ENCODE data around the gene ZIC5. TPM values are rescaled to one million over a fixed set of nuclear protein-coding genes. Genes with fewer than 3 reads are reported as not detected.

ZIC5 gene
- polyA plus RNA-seq, 2 of the 4 experiments (the other 2 are of a cell fraction) = 2.8 to 3.1 TPM

GRCh38 chr13:99963816-99964339 is 7.7 kb downstream of the ZIC5 start (continued):
- TF ChIP-seq, protein P1, sequence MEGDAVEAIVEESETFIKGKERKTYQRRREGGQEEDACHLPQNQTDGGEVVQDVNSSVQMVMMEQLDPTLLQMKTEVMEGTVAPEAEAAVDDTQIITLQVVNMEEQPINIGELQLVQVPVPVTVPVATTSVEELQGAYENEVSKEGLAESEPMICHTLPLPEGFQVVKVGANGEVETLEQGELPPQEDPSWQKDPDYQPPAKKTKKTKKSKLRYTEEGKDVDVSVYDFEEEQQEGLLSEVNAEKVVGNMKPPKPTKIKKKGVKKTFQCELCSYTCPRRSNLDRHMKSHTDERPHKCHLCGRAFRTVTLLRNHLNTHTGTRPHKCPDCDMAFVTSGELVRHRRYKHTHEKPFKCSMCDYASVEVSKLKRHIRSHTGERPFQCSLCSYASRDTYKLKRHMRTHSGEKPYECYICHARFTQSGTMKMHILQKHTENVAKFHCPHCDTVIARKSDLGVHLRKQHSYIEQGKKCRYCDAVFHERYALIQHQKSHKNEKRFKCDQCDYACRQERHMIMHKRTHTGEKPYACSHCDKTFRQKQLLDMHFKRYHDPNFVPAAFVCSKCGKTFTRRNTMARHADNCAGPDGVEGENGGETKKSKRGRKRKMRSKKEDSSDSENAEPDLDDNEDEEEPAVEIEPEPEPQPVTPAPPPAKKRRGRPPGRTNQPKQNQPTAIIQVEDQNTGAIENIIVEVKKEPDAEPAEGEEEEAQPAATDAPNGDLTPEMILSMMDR (IDR thresholded peaks at IDR 0.05) = no peak
- TF ChIP-seq HOXB13 (CRISPR knock-in tag; IDR thresholded peaks at IDR 0.05; ENCODE audit: low read depth) (no peak), JUNB (IDR thresholded peaks at IDR 0.05) (no peak)

DNA sequence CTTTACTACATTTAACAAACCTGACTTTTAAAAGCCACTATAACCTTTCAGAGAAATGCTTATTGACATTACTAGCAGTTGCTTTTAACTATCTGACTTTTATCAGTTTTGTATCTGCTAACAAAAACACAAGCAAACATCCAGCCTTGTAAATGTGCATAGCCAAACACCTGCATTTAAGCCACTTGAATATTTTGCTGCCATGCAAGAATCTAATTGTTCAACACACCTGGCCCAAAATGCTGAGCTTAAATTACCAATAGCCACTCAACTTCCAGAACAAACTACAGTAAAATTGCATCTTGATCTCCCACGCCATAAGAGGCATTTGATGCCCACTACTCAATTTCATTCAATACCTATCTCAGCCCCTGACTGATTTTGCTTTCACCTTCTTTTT is 9.3 kb downstream of the ZIC5 start:
- 89% methylated on average over 1 of the region's 1 CpG for WGBS (ENCODE audit: missing lambda C conversion rate)
- H3K4me2 ChIP-seq = no peak overlapping the region
- H3K4me3 ChIP-seq = no peak overlapping the region
- no peaks in the 10 kb centered on the region for H3K9me3 ChIP-seq
- DNase-seq (ENCODE audit: low read depth in 1 of 2, low spot score in 1 of 2) (no peak), FAIRE-seq (no peak), ATAC-seq (no peak)
- ChIA-PET POLR2A (no interaction called here), CTCF (no interaction called here)
- peaks cover 10% of the 10 kb centered on the region; the same call in 2 of the 3 replicates for H3K4me1 ChIP-seq
- TF ChIP-seq KDM5A (IDR thresholded peaks at IDR 0.05) (no peak), ZC3H11A (IDR thresholded peaks at IDR 0.05) (no peak), MAFK (IDR thresholded peaks at IDR 0.05; ENCODE audit: partially characterized antibody) (no peak), PHF8 (IDR thresholded peaks at IDR 0.05; ENCODE audit: borderline replicate concordance, low read depth) (no peak), RARB (CRISPR knock-in tag; IDR thresholded peaks at IDR 0.05) (no peak)
- no peak overlapping the region for H3K27ac ChIP-seq

DNA sequence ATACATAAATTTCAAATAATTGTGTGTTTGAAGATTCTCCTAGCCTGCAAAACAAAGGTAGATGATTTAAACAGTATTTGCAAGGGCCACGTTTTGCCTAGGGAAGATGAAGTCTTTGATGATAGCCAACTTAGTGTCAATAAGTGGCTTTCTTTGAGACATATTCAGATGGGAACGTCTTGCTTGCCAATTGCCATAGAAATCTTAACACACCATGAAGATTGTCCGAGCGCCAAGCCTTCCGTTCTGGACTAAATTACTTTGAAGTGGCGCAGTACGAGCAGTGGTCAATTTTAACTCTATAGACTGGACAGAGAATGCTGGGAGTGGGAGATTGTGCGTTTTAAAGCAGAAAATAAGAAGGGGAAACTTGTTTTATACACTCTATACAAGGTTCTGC is 9.9 kb downstream of the ZIC5 start:
- H3K9me3 ChIP-seq = no peaks in the 10 kb centered on the region
- DNase-seq (ENCODE audit: low read depth in 1 of 2, low spot score in 1 of 2) (no peak), ATAC-seq (no peak), FAIRE-seq (no peak)
- H3K27ac ChIP-seq = no peak overlapping the region
- ChIA-PET POLR2A (no interaction called here), CTCF (no interaction called here)
- TF ChIP-seq NPAS2 (CRISPR knock-in tag; IDR thresholded peaks at IDR 0.05; ENCODE audit: borderline replicate concordance) = no peak
- TF ChIP-seq TFCP2L1 (CRISPR knock-in tag; IDR thresholded peaks at IDR 0.05) = no peak
- TF ChIP-seq HOXA7 (CRISPR knock-in tag; IDR thresholded peaks at IDR 0.05) = no peak
- TF ChIP-seq REST (IDR thresholded peaks at IDR 0.05) = no peak
- TF ChIP-seq HDAC2 (IDR thresholded peaks at IDR 0.05) = no peak
- TF ChIP-seq USF2 (IDR thresholded peaks at IDR 0.05) = no peak
- no peak for TF ChIP-seq EHMT2 (IDR thresholded peaks at IDR 0.05; ENCODE audit: low read depth)
- WGBS (ENCODE audit: missing lambda C conversion rate) = 88% methylated on average over 8 of the region's 8 CpGs
- no peak overlapping the region for H3K4me2 ChIP-seq
- peaks cover 4% of the 10 kb centered on the region; the same call in 2 of the 3 replicates for H3K4me1 ChIP-seq
- H3K4me3 ChIP-seq = no peak overlapping the region
